ENCODE data around the gene NEK3. TPM values are rescaled to one million over a fixed set of nuclear protein-coding genes. Genes with fewer than 3 reads are reported as not detected.
"Not testable (repeated sequence)": the region's sequence is repeated elsewhere in the genome, so short reads cannot be mapped to it uniquely, and the experiment has no call there.

The NEK3 gene
- total and polyA plus RNA-seq, 2 donors, result 8.1 to 41.9 TPM

- no peaks in the 10 kb centered on the region for H3K27me3 ChIP-seq (ENCODE audit: control insufficient read depth in 2 of 2, insufficient read depth in 1 of 2, low read length in 1 of 2)
- WGBS, result 93% methylated on average over 1 of the region's 1 CpG
- H3K27ac ChIP-seq (ENCODE audit: low read depth in 1 of 2, low read length in 1 of 2), result no peak overlapping the region
- no peaks in the 10 kb centered on the region for H3K36me3 ChIP-seq (ENCODE audit: control insufficient read depth in 2 of 2, insufficient read depth in 2 of 2, low read length in 1 of 2)
- no peak overlapping the region for H3K4me3 ChIP-seq (ENCODE audit: low read length in 2 of 2)
- DNase-seq (ENCODE audit: low read depth in 6 of 9, low spot score in 9 of 9), result no peak
- no peaks in the 10 kb centered on the region for H3K9me3 ChIP-seq (ENCODE audit: control insufficient read depth in 2 of 2, insufficient read depth in 1 of 2, low read length in 1 of 2)
- no peaks in the 10 kb centered on the region for H3K4me1 ChIP-seq (ENCODE audit: control insufficient read depth in 2 of 2, insufficient read depth in 2 of 2, low read length in 2 of 2)
Observed at GRCh38 chr13:52112591-52112990, 46.8 kb downstream of the NEK3 start.

GRCh38 chr13:52109116-52109670 lies 50.2 kb downstream of the NEK3 start:
- no peak overlapping the region for H3K4me3 ChIP-seq (ENCODE audit: low read length in 2 of 2)
- H3K36me3 ChIP-seq (ENCODE audit: control insufficient read depth in 2 of 2, insufficient read depth in 2 of 2, low read length in 1 of 2), result no peaks in the 10 kb centered on the region
- no peaks in the 10 kb centered on the region for H3K27me3 ChIP-seq (ENCODE audit: control insufficient read depth in 2 of 2, insufficient read depth in 1 of 2, low read length in 1 of 2)
- no peaks in the 10 kb centered on the region for H3K4me1 ChIP-seq (ENCODE audit: control insufficient read depth in 2 of 2, insufficient read depth in 2 of 2, low read length in 2 of 2)
- WGBS, result 95% methylated on average over 1 of the region's 1 CpG
- H3K9me3 ChIP-seq (ENCODE audit: control insufficient read depth in 2 of 2, insufficient read depth in 1 of 2, low read length in 1 of 2), result no peaks in the 10 kb centered on the region
- no peak for DNase-seq (ENCODE audit: low read depth in 6 of 9, low spot score in 9 of 9)
- H3K27ac ChIP-seq (ENCODE audit: low read depth in 1 of 2, low read length in 1 of 2), result no peak overlapping the region

GRCh38 chr13:52105841-52106240 lies 53.6 kb downstream of the NEK3 start:
- H3K9me3 ChIP-seq (ENCODE audit: control insufficient read depth in 2 of 2, insufficient read depth in 1 of 2, low read length in 1 of 2), result no peaks in the 10 kb centered on the region
- H3K27me3 ChIP-seq (ENCODE audit: control insufficient read depth in 2 of 2, insufficient read depth in 1 of 2, low read length in 1 of 2), result no peaks in the 10 kb centered on the region
- DNase-seq (ENCODE audit: low read depth in 6 of 9, low spot score in 9 of 9), result no peak
- 96% methylated on average over 1 of the region's 1 CpG for WGBS
- H3K27ac ChIP-seq (ENCODE audit: low read depth in 1 of 2, low read length in 1 of 2), result no peak overlapping the region
- no peaks in the 10 kb centered on the region for H3K4me1 ChIP-seq (ENCODE audit: control insufficient read depth in 2 of 2, insufficient read depth in 2 of 2, low read length in 2 of 2)
- no peaks in the 10 kb centered on the region for H3K36me3 ChIP-seq (ENCODE audit: control insufficient read depth in 2 of 2, insufficient read depth in 2 of 2, low read length in 1 of 2)
- H3K4me3 ChIP-seq (ENCODE audit: low read length in 2 of 2), result no peak overlapping the region

GRCh38 chr13:52104624-52105023 lies 54.8 kb downstream of the NEK3 start:
- Histone ChIP-seq H3K27ac (ENCODE audit: low read depth in 1 of 2, low read length in 1 of 2) (no peak overlapping the region), H3K4me1 (ENCODE audit: control insufficient read depth in 2 of 2, insufficient read depth in 2 of 2, low read length in 2 of 2) (no peaks in the 10 kb centered on the region), H3K36me3 (ENCODE audit: control insufficient read depth in 2 of 2, insufficient read depth in 2 of 2, low read length in 1 of 2) (no peaks in the 10 kb centered on the region), H3K27me3 (ENCODE audit: control insufficient read depth in 2 of 2, insufficient read depth in 1 of 2, low read length in 1 of 2) (no peaks in the 10 kb centered on the region), H3K4me3 (ENCODE audit: low read length in 2 of 2) (no peak overlapping the region), H3K9me3 (ENCODE audit: control insufficient read depth in 2 of 2, insufficient read depth in 1 of 2, low read length in 1 of 2) (no peaks in the 10 kb centered on the region)
- DNase-seq (ENCODE audit: low read depth in 6 of 9, low spot score in 9 of 9), result no peak
- WGBS, result 100% methylated on average over 1 of the region's 1 CpG

GRCh38 chr13:52103386-52103785 lies 56.0 kb downstream of the NEK3 start:
- Histone ChIP-seq H3K36me3 (ENCODE audit: control insufficient read depth in 2 of 2, insufficient read depth in 2 of 2, low read length in 1 of 2) (no peaks in the 10 kb centered on the region), H3K27ac (ENCODE audit: low read depth in 1 of 2, low read length in 1 of 2) (no peak overlapping the region), H3K27me3 (ENCODE audit: control insufficient read depth in 2 of 2, insufficient read depth in 1 of 2, low read length in 1 of 2) (no peaks in the 10 kb centered on the region), H3K4me1 (ENCODE audit: control insufficient read depth in 2 of 2, insufficient read depth in 2 of 2, low read length in 2 of 2) (no peaks in the 10 kb centered on the region), H3K9me3 (ENCODE audit: control insufficient read depth in 2 of 2, insufficient read depth in 1 of 2, low read length in 1 of 2) (no peaks in the 10 kb centered on the region), H3K4me3 (ENCODE audit: low read length in 2 of 2) (no peak overlapping the region)
- 96% methylated on average over 5 of the region's 5 CpGs for WGBS
- DNase-seq (ENCODE audit: low read depth in 6 of 9, low spot score in 9 of 9), result no peak

GRCh38 chr13:52102423-52102822 lies 57.0 kb downstream of the NEK3 start:
- WGBS, result 97% methylated on average over 3 of the region's 3 CpGs
- H3K27me3 ChIP-seq (ENCODE audit: control insufficient read depth in 2 of 2, insufficient read depth in 1 of 2, low read length in 1 of 2); H3K9me3 ChIP-seq (ENCODE audit: control insufficient read depth in 2 of 2, insufficient read depth in 1 of 2, low read length in 1 of 2); H3K4me3 ChIP-seq (ENCODE audit: low read length in 2 of 2); H3K4me1 ChIP-seq (ENCODE audit: control insufficient read depth in 2 of 2, insufficient read depth in 2 of 2, low read length in 2 of 2); H3K36me3 ChIP-seq (ENCODE audit: control insufficient read depth in 2 of 2, insufficient read depth in 2 of 2, low read length in 1 of 2); DNase-seq (ENCODE audit: low read depth in 6 of 9, low spot score in 9 of 9); H3K27ac ChIP-seq (ENCODE audit: low read depth in 1 of 2, low read length in 1 of 2): not testable (repeated sequence)

- Histone ChIP-seq H3K36me3 (ENCODE audit: control insufficient read depth in 2 of 2, insufficient read depth in 2 of 2, low read length in 1 of 2) (no peaks in the 10 kb centered on the region), H3K27ac (ENCODE audit: low read depth in 1 of 2, low read length in 1 of 2) (no peak overlapping the region), H3K4me1 (ENCODE audit: control insufficient read depth in 2 of 2, insufficient read depth in 2 of 2, low read length in 2 of 2) (no peaks in the 10 kb centered on the region), H3K9me3 (ENCODE audit: control insufficient read depth in 2 of 2, insufficient read depth in 1 of 2, low read length in 1 of 2) (no peaks in the 10 kb centered on the region), H3K27me3 (ENCODE audit: control insufficient read depth in 2 of 2, insufficient read depth in 1 of 2, low read length in 1 of 2) (no peaks in the 10 kb centered on the region), H3K4me3 (ENCODE audit: low read length in 2 of 2) (no peak overlapping the region)
- 98% methylated on average over 5 of the region's 5 CpGs for WGBS
- no peak for DNase-seq (ENCODE audit: low read depth in 6 of 9, low spot score in 9 of 9)
Observed at GRCh38 chr13:52097197-52097596, 62.2 kb downstream of the NEK3 start.

- Histone ChIP-seq H3K9me3 (ENCODE audit: control insufficient read depth in 2 of 2, insufficient read depth in 1 of 2, low read length in 1 of 2) (no peaks in the 10 kb centered on the region), H3K4me3 (ENCODE audit: low read length in 2 of 2) (no peak overlapping the region), H3K36me3 (ENCODE audit: control insufficient read depth in 2 of 2, insufficient read depth in 2 of 2, low read length in 1 of 2) (no peaks in the 10 kb centered on the region), H3K27me3 (ENCODE audit: control insufficient read depth in 2 of 2, insufficient read depth in 1 of 2, low read length in 1 of 2) (no peaks in the 10 kb centered on the region), H3K4me1 (ENCODE audit: control insufficient read depth in 2 of 2, insufficient read depth in 2 of 2, low read length in 2 of 2) (no peaks in the 10 kb centered on the region), H3K27ac (ENCODE audit: low read depth in 1 of 2, low read length in 1 of 2) (no peak overlapping the region)
- DNase-seq (ENCODE audit: low read depth in 6 of 9, low spot score in 9 of 9), result no peak
- WGBS, result 97% methylated on average over 3 of the region's 3 CpGs
Observed at GRCh38 chr13:52096748-52097147, 62.6 kb downstream of the NEK3 start.

- Histone ChIP-seq H3K4me1 (ENCODE audit: control insufficient read depth in 2 of 2, insufficient read depth in 2 of 2, low read length in 2 of 2) (no peaks in the 10 kb centered on the region), H3K36me3 (ENCODE audit: control insufficient read depth in 2 of 2, insufficient read depth in 2 of 2, low read length in 1 of 2) (no peaks in the 10 kb centered on the region), H3K4me3 (ENCODE audit: low read length in 2 of 2) (no peak overlapping the region), H3K27me3 (ENCODE audit: control insufficient read depth in 2 of 2, insufficient read depth in 1 of 2, low read length in 1 of 2) (no peaks in the 10 kb centered on the region), H3K9me3 (ENCODE audit: control insufficient read depth in 2 of 2, insufficient read depth in 1 of 2, low read length in 1 of 2) (no peaks in the 10 kb centered on the region), H3K27ac (ENCODE audit: low read depth in 1 of 2, low read length in 1 of 2) (no peak overlapping the region)
- over 99% methylated on average over 2 of the region's 2 CpGs for WGBS
- DNase-seq (ENCODE audit: low read depth in 6 of 9, low spot score in 9 of 9), result no peak
Observed at GRCh38 chr13:52096062-52096461, 63.3 kb downstream of the NEK3 start.

- Histone ChIP-seq H3K27ac (ENCODE audit: low read depth in 1 of 2, low read length in 1 of 2) (no peak overlapping the region), H3K4me1 (ENCODE audit: control insufficient read depth in 2 of 2, insufficient read depth in 2 of 2, low read length in 2 of 2) (no peaks in the 10 kb centered on the region), H3K27me3 (ENCODE audit: control insufficient read depth in 2 of 2, insufficient read depth in 1 of 2, low read length in 1 of 2) (no peaks in the 10 kb centered on the region), H3K36me3 (ENCODE audit: control insufficient read depth in 2 of 2, insufficient read depth in 2 of 2, low read length in 1 of 2) (no peaks in the 10 kb centered on the region), H3K9me3 (ENCODE audit: control insufficient read depth in 2 of 2, insufficient read depth in 1 of 2, low read length in 1 of 2) (no peaks in the 10 kb centered on the region), H3K4me3 (ENCODE audit: low read length in 2 of 2) (no peak overlapping the region)
- WGBS, result 97% methylated on average over 2 of the region's 2 CpGs
- DNase-seq (ENCODE audit: low read depth in 6 of 9, low spot score in 9 of 9), result no peak
Observed at GRCh38 chr13:52092087-52092486, 67.3 kb downstream of the NEK3 start.

Data from thymus (tissue), 11 donors.